Colonic mucosa (tissue), 4 donors: Measurements from ENCODE around the gene TCF4. TPM values are rescaled to one million over a fixed set of nuclear protein-coding genes. Genes with fewer than 3 reads are reported as not detected.
A peak's percentile ranks its signal among the peaks of the same experiment; 100 is the strongest.

ENCODE experiments used
- DNase-seq: peaks from one replicate; pipeline ENCODE4 v3.0.0-alpha.2; 2020
- H3K27ac ChIP-seq: fragments of 200-600 bp; one replicate; pipeline ENCODE4 v1.8.0; 2021
- H3K27me3 ChIP-seq: fragments of 200-600 bp; one replicate; pipeline ENCODE4 v1.8.0; 2021
- H3K36me3 ChIP-seq: fragments of 200-600 bp; one replicate; pipeline ENCODE4 v1.8.0; 2021
- H3K4me1 ChIP-seq: fragments of 200-600 bp; one replicate; pipeline ENCODE4 v1.8.0; 2021; ENCODE audit warnings: mild to moderate bottlenecking
- H3K4me3 ChIP-seq: fragments of 200-600 bp; one replicate; pipeline ENCODE4 v1.8.0; 2021
- H3K9ac ChIP-seq, 2 donors: one replicate each; pipeline ENCODE4 v1.7.0; 2013; ENCODE audit warnings: control low read depth in 2 of 2, low read depth in 2 of 2, low read length in 2 of 2
- H3K9me3 ChIP-seq: fragments of 200-600 bp; one replicate; pipeline ENCODE4 v1.8.0; 2021
- intact Hi-C: fragments of 100-400 bp; cut with DNase I; formaldehyde crosslinking; loops from one replicate; pipeline ENCODE4 v1.14.1; 2022
- total RNA-seq, 2 donors: library from RNA; stranded (reverse); fragmentation: NEBNext Ultra II Directional in 1 of 2; extraction: Animal tissue kit (Norgen Biotek cat#: 25700) in 1 of 2; gene quantifications; one replicate each; pipeline ENCODE4 v1.2.1, GENCODE V29; 2021
- TF ChIP-seq, protein P1 (sequence below): fragments of 200-600 bp; IDR thresholded peaks from one replicate; pipeline ENCODE4 v1.8.0; 2022; ENCODE audit warnings: antibody characterized with exemption, mild to moderate bottlenecking
- donor health status: healthy.
- donor health status: DM: no; HTN: no; CAD: no.
- donor health status: DM: no; HTN: no; CAD: no.

TCF4 gene
- total RNA-seq, 2 donors from 2014 or later = 9.8 to 29.0 TPM

- DNase-seq = no peak
- Histone ChIP-seq H3K4me3 (no peak overlapping the region), H3K9me3 (no peaks in the 10 kb centered on the region), H3K27ac (no peak overlapping the region), H3K9ac (no peak overlapping the region), H3K27me3 (no peaks in the 10 kb centered on the region), H3K36me3 (no peaks in the 10 kb centered on the region), H3K4me1 (no peaks in the 10 kb centered on the region)
- TF ChIP-seq, protein P1, sequence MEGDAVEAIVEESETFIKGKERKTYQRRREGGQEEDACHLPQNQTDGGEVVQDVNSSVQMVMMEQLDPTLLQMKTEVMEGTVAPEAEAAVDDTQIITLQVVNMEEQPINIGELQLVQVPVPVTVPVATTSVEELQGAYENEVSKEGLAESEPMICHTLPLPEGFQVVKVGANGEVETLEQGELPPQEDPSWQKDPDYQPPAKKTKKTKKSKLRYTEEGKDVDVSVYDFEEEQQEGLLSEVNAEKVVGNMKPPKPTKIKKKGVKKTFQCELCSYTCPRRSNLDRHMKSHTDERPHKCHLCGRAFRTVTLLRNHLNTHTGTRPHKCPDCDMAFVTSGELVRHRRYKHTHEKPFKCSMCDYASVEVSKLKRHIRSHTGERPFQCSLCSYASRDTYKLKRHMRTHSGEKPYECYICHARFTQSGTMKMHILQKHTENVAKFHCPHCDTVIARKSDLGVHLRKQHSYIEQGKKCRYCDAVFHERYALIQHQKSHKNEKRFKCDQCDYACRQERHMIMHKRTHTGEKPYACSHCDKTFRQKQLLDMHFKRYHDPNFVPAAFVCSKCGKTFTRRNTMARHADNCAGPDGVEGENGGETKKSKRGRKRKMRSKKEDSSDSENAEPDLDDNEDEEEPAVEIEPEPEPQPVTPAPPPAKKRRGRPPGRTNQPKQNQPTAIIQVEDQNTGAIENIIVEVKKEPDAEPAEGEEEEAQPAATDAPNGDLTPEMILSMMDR = no peak
- intact Hi-C loops = loop anchor here (10.0 kb wide), 1 partner anchor 182 kb away; no protein-coding TSS in a partner anchor
Measured at GRCh38 chr18:55416791-55417190, 171.2 kb downstream of the TCF4 start.

DNA sequence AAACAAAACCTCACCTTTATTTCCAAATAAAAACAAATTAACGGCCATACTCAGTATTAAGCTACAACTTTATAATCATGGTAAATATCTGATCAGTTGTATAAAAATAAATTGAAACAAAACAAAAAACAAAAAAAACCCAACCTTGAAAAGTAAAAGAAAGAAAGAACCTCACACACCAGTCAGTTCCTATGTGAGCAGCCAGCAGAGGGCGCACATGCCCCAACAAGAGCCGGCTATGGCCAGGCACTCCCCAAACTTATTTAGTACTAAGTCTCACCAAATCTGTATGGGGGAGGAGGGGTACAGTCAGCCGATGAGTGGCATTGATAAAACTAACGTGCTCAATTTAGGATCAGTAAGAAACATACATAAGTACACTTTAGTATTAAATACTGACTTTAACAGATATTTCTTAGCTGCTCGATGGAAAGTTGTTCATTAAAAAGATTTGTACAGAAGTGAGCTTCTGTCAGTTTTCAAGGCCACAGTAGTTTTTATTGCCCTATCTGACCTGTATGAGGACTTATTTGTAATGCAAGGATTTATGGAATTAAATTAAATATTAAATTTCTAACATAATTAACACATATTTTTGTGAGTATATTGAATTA, 172.6 kb downstream of the TCF4 start:
- peak; percentile 82 for DNase-seq
- H3K9me3 ChIP-seq = no peaks in the 10 kb centered on the region
- H3K27me3 ChIP-seq = no peaks in the 10 kb centered on the region
- TF ChIP-seq, protein P1 = peak; percentile 87
- no peak overlapping the region for H3K4me3 ChIP-seq
- no peak overlapping the region for H3K9ac ChIP-seq
- H3K4me1 ChIP-seq = no peaks in the 10 kb centered on the region
- no peak overlapping the region for H3K27ac ChIP-seq
- H3K36me3 ChIP-seq = no peaks in the 10 kb centered on the region
- intact Hi-C loops = loop anchor here (2.0 to 10.0 kb wide), 2 partner anchors 181 to 1159 kb away; no protein-coding TSS in a partner anchor

GRCh38 chr18:55414475-55414874, 173.5 kb downstream of the TCF4 start:
- Histone ChIP-seq H3K9ac (no peak overlapping the region), H3K27ac (no peak overlapping the region)
- TF ChIP-seq, protein P1 = no peak

GRCh38 chr18:55413474-55413873, 174.5 kb downstream of the TCF4 start:
- H3K9ac ChIP-seq = no peak overlapping the region

More at GRCh38 chr18:55414475-55414874, 173.5 kb downstream of the TCF4 start:
- intact Hi-C loops = loop anchor here (2.0 to 10.0 kb wide), 2 partner anchors 180 to 1160 kb away; no protein-coding TSS in a partner anchor
- Histone ChIP-seq H3K9me3 (no peaks in the 10 kb centered on the region), H3K36me3 (no peaks in the 10 kb centered on the region), H3K27me3 (no peaks in the 10 kb centered on the region), H3K4me3 (no peak overlapping the region), H3K4me1 (no peaks in the 10 kb centered on the region)
- DNase-seq = no peak

DNA sequence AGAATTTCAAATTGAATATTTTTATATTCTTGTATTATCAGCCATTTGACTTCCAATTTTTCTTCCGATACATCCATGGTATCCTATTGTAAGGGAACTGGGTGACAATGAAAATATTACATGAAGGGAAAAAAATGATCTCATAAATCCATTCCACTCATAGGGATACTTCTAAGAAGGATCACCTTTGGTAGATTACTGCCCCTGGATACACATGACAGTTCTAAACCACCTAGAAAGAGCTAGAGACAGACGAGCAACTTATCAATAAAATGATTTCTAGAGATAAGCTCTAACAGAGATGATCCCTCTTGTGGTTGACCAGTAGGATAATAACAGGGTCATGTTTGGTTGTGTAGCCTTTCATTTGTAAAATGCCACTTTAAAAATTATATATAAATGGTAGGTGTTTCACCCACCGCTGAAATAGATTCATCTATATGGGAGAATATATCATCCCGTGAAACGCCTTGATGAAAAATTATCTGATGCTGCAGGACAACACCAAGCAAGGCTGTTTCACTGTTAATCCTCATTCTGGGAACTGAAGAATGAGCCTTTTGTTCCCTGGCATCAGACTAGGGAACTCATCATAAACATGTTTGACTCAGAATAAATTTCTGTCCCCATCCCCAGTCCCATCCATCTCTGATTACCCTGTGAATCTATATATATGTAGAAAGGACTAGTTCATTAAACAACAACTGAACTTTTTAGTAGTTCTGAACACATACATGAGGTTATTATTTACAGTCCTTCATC, 180.0 kb downstream of the TCF4 start:
- no peak overlapping the region for H3K27ac ChIP-seq
- H3K36me3 ChIP-seq = no peaks in the 10 kb centered on the region
- TF ChIP-seq, protein P1 = no peak
- no peaks in the 10 kb centered on the region for H3K9me3 ChIP-seq
- no peak overlapping the region for H3K9ac ChIP-seq
- H3K27me3 ChIP-seq = no peaks in the 10 kb centered on the region
- H3K4me1 ChIP-seq = no peaks in the 10 kb centered on the region
- intact Hi-C loops = loop anchor here (10.0 kb wide), 1 partner anchor 177 kb away; the partner anchor contains the start of gene TCF4
- no peak for DNase-seq
- no peak overlapping the region for H3K4me3 ChIP-seq

More at GRCh38 chr18:55413474-55413873, 174.5 kb downstream of the TCF4 start:
- Histone ChIP-seq H3K36me3 (no peaks in the 10 kb centered on the region), H3K9me3 (no peaks in the 10 kb centered on the region), H3K4me1 (no peaks in the 10 kb centered on the region), H3K27ac (no peak overlapping the region), H3K27me3 (no peaks in the 10 kb centered on the region), H3K4me3 (no peak overlapping the region)
- TF ChIP-seq, protein P1 = no peak
- DNase-seq = no peak
- intact Hi-C loops = loop anchor here (10.0 kb wide), 1 partner anchor 179 kb away; no protein-coding TSS in a partner anchor
